Nucleus accumbens (tissue), 56 donors: ENCODE data around the gene EFNA4.

Experiments
- DNase-seq, 56 donors: peaks; one replicate each; lab custom pipeline; 2025; lab: John Stamatoyannopoulos, UW

The EFNA4 gene, protein sequence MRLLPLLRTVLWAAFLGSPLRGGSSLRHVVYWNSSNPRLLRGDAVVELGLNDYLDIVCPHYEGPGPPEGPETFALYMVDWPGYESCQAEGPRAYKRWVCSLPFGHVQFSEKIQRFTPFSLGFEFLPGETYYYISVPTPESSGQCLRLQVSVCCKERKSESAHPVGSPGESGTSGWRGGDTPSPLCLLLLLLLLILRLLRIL

DNA sequence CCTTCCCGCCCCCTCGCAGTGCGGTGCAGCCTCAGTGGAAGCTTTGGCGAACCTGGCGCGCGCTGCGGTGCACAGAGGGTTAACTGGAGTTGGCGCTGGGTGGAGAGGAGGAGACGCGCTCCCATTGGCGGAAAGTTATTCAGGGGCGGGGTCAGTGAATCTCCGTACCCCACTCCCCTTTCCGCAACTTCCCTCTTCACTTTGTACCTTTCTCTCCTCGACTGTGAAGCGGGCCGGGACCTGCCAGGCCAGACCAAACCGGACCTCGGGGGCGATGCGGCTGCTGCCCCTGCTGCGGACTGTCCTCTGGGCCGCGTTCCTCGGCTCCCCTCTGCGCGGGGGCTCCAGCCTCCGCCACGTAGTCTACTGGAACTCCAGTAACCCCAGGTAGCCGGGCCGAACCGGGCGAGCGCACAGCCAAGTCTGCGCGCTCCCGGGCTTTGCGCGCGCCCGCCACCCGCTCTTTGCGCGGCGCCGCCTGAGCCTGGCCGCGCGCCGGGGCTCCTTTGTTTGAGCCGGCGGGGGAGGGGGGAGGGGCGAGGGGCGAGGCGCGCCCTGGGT, at the start of gene EFNA4:
TSS of gene EFNA4 (plus strand) at position 191 of the 561 bp plus-strand sequence. CDS start at position 275, 84 bp downstream.
- DNase-seq = peak in 40 of 56 donors; percentile 13 to 80 (median 45)

DNA sequence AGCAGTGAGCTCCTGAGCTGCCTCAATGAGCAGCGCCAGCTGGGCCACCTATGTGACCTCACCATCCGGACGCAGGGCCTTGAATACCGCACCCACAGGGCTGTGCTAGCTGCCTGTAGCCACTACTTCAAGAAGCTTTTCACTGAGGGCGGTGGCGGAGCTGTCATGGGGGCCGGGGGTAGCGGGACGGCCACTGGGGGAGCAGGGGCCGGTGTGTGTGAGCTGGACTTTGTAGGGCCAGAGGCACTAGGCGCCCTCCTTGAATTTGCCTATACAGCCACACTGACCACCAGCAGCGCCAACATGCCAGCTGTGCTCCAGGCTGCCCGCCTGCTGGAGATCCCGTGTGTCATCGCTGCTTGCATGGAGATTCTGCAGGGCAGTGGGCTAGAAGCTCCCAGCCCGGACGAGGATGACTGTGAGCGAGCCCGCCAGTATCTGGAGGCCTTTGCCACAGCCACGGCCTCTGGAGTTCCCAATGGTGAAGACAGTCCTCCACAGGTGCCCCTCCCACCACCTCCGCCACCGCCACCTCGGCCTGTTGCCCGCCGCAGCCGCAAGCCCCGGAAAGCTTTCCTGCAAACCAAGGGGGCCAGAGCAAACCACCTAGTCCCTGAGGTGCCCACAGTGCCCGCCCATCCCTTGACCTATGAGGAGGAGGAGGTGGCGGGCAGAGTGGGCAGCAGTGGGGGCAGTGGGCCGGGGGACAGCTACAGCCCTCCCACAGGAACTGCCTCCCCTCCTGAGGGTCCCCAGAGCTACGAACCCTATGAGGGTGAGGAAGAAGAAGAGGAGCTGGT, 48.6 kb upstream of the EFNA4 start:
- DNase-seq = no peak

DNA sequence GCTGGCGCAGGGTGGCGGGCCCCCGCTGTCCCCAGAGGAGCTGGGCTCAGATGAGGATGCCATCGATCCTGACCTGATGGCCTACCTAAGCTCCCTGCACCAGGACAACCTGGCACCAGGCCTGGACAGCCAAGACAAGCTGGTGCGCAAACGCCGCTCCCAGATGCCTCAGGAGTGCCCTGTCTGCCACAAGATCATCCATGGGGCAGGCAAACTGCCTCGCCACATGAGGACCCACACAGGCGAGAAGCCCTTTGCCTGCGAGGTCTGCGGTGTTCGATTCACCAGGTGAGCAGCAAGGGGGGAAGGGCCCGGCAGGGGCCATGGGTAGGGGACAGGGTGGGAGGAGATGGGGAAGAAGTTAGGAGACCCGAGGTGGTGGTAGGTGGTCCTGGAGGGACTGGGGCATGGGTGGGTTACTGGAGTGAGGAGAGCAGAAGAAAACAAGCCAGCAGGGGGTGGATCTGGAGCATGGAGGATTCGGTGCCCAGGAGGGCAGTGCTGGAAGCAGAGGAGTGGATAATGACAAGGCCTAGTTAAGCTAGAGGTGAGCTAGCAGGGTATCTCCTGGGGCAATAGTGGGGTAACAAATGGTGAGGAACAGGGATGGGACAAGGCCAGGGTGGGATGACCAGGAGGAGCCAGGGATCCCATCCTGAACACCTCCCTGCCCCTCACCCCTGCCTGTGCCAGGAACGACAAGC, 47.9 kb upstream of the EFNA4 start:
- DNase-seq = no peak

DNA sequence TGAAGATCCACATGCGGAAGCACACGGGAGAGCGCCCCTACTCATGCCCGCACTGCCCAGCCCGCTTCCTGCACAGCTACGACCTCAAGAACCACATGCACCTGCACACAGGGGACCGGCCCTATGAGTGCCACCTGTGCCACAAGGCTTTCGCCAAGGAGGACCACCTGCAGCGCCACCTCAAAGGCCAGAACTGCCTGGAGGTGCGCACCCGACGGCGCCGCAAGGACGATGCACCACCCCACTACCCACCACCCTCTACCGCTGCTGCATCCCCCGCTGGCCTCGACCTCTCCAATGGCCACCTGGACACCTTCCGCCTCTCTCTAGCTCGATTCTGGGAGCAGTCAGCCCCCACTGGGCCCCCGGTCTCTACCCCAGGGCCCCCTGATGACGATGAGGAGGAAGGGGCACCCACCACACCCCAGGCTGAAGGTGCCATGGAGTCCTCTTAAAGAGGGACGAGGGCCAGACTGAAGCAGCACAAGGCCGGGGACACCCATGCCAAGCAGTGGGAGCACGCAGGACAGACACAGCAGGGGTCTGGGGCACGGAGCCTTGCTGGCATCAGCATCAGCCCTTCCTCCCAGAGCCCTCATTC, 47.2 kb upstream of the EFNA4 start:
- DNase-seq = no peak

DNA sequence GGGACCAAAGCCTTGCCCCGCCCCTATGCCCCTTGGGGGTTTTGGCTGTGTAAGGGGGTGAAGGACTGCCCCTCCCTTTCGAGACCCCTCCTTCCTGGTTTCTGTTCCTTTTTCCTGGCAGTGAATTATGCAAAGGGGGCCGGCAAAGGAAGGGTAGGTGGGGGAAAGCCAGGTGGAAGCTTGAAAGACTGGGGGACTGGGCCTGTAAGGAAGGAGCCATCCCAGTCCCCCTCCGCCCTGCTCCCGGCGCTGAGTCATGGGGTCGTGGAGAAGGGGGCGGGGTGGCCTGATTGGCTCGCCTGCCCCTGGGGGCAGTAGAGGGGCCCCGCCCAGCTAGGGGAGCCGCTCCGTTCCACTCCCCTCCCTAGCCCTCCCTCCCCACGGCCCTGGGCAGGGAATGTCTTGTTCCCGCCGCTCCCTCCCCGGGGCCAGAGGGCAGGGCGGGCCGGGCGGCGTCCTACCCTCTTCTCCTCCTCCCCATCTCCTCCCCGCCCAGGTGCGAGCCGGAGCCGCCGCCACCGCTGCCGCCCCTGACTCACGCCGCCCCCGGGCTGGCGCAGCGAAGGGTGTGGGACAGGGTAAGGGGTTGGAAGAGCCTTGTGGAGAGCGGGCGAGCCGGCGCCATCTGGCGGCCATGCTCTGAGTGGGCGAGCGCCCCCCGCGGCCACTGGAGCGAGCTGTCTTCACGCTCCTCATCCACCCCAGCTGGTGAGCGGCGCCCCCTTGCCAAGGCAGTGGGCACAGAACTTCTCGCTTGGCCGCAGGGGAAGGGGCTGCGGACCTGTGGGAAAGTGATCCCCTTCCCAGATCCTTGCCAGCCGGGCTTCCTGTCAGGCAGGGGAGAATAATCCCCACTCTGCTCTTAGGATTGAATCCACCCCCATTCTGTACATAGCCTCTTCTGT, 46.2 kb upstream of the EFNA4 start:
- DNase-seq = peak in 55 of 56 donors; percentile 11 to 96 (median 75)

DNA sequence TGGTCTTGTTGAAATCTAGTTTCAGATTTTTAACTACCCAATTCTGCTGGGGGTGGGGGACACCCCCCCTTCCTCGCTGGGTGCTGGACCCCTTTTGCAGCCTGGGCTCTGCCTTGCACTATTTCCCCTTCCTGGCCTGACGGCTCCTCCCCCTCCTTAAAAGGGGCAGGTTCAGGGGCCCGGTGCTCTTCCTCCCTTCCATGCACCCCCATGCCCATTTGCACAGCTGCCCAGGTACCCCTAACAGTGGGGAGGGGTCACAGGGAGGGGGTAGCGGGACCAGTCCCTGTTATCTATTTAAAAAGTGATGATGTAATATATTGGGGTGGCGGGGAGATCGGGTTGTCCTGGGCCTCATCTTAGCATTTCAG, 45.6 kb upstream of the EFNA4 start:
- DNase-seq = no peak

DNA sequence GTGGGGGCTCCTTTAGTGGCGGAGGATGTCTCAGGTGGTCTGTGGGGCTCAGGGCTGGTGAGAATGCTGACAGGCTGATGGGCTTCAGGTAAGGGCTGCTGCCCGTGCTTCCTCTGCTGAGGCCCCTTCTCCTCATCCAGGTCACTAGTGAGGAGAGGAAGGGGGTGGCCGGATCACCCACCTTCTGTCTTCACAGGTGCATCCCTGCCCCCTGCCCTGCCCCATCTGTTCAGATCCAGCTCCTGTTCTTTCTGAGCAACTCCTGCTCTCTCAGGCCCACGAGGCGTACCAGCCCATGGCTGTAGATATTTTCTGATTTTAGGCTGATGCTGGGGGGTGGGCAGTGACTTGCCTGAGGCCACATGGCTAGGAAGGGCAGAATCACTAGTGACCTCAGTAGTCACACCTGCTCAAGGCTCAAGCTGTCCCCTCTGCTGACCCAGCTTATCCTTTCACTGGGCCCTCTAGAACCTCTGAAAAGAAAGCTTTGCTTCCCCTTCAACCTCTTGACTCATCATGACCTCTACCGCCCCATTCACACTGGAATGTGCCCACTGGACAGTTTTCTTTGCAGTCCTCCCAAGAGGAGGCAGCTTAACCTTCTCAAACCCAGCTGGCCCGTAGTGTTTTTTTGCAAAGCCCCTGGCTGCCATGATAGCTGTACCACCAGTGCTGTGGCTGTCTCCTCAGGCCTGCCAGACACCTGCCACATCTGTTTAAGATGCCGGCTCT, 44.8 kb upstream of the EFNA4 start:
- no peak for DNase-seq

DNA sequence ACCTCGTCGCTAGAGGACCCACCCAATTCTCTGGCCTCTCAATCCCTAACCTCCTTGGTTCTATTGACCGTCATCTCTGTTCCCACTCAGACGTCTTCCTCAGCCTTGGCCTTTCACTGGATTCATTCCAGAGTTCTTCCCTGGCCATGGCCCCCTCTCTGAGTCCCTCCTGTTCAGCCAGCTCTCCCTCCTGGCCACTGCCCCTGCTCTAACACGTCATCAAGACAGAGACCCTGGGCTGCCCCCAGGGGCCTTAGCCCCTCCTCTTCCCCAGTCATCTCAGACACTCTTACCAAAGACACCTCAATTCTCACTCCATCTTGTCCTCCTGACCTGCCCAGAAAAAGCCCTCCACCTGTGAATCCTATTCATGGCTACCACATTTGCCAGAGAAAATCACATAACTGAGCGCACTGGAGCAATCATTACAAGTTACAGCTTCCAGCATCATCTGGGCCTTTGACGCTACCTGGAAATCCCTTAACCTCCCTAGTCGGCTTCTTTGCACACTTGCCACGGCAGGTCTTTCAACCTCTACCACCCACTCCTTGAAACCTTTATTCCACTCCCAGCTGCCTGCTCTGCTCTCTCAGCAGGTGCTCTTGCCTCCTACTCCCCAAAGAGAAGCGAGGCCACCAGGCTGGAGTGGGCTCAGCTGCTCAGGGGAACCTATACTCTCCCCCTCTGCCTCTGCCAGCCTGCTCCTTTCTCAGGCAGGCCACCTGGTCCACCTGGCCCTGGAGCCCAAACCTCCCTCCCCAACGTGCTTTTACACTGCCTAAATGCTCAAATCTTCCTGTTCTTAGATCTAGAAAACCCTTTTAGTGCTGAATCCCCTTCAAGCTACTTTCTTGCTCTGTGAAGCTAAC, 43.9 kb upstream of the EFNA4 start:
- peak in 1 of 56 donors; percentile 24 for DNase-seq

DNA sequence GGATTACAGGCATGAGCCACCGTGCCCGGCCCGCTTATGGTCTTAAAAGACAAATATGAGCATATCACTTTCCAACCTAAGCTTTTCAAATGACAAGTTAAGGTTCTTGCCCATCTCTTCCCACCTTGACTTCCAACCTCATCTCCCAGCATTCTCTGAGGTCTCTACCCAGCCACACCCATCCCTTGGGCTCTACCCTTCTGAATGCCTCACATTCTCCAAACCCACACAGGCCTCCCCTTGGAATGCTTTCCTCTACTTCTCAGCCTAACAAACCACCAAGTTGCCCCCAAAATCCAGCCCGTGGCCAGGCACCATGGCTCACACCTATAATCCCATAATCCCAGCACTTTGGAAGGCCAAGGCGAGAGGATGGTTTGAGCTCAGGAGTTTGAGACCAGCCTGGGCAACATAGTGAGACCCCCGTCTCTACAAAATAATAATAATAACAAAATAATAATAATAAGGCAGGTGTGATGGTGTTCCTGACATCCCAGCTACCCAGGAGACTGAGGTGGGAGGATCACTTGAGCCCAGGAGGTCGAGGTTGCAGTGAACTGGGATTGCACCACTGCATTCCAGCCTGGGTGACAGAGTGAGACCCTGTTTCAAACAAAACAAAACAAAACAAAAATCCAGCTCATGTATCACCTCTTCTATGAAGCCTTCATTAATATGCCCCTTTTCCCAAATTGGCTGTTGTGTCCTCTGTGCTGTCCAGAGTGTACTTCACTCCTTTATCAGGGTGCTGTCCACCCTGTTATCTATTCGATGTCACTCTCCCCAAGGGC, 41.2 kb upstream of the EFNA4 start:
- no peak for DNase-seq

DNA sequence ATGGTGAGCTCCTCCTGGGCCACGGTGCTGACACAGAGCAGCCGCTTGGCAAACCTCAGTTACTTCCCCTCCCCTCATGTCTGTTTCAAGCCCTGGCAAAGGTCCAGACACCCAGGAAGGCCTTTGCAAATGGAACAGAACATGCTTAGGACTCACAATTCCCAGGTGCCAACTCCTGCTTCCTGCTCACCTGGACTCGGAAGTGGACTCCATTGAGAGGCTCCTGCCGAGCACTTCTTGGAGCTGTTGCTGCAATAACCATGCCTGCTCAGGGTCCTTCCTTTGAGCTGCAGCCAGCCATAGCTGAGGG, 40.7 kb upstream of the EFNA4 start:
- no peak for DNase-seq

DNA sequence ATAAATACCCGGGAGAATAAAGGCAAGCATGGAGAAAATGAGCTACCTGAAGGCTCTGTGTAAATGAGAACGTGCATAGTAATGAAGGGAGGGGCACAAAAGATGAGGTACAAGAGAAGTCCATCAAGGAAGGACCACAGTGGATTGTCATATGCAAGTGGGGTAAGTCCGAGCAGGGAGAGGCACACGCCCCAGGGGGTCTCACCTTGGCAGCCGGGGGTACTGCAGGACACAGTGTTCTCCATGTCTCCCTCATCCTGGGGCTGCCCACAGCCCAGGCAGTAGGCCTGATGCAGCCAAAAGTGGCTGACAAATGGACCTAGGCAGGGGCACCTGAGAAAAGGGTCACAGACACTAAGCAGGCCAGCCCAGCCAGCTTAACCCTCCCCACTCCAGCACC, 39.9 kb upstream of the EFNA4 start:
- DNase-seq = no peak

DNA sequence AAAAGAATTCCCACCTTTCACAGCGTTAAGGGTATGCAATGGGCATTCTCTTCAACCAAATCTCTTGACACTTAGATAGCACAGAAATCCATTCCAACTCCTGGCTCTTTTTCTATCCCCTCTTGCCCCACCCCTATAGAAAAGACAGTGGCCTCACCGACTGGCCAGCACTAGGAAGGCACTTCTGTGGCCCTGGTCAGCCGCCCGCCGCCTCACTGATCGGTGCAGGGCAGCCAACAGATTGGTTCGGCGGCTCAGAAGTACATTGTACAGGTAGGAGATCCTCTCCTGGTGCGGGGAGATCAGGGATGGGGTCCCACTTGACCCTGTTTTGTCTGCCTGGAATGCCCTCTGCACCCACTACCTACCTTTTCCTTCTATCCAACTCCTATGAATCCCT, 39.2 kb upstream of the EFNA4 start:
- no peak for DNase-seq

DNA sequence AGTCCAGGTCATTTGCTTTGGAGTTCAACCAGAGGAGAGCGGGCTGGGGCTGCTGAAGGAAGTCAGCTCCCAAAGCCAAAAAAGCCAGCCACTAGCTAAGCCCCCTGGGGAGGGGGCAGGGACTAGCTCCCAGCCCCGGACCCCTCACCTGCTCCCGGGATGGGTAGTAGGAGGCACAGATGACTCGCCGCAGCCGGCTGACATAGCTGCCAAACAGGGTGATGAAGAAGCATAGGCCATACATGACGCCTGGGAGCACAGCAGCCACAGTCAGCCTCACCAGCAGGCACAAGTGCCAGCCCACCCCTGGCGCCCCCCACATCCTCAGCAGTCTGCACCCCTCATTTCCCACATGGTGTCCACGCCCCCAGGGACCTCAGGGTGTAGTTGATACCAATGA, 37.4 kb upstream of the EFNA4 start:
- no peak for DNase-seq

DNA sequence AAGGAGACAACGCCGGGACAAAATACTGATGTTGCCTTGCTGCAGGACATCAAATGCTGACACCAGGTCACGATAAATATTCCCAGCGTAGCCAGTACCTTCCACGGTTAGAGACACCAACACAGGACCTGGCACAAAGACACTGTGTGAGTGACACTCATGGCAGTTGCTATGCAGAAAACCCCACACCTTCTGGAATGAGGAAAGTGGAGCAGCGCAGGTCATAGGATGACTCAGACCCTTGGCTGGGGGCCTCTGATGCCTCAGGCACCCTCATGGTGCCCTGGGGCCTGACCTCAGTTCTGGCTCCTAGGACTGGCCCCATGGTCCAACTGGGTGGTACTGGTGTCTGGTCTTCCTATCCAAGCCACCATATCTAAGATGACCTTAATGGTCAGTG, 37.0 kb upstream of the EFNA4 start:
- no peak for DNase-seq

DNA sequence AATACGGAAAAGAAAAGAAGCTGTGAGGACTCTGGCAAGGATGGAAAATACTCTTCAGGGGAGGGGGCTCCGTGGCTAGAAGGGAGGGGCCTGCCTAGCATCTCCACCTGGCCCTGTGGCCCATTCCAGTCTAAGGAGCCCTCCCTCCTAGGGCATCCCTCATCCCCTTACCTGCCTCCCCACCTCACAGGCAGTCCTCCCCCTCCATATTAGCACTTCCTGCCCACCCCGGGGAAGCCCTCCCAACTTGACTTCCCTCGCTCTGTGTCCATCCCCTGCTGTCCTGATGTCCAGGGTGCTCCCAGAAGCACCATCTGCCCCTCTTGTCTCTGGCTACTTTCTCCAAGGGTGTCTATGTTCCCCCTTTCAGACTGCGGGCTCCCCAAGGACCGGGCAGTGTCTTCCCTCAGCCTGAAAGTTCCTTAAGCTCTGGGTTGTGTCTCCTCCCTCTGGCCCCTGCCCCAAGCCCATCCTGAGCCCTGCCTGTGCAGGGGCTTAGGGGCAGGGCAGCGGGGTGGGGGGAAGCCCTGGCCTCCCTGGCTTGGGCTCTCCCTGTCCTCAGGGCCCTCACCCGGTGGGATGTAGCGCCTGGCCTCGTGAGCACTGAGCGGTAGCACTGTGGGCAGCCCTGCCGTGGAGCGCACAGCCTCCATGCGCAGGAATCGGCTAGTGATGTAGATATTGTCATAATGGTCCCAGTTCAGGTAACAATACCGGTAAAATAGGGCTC, 33.9 kb upstream of the EFNA4 start:
- DNase-seq = no peak

DNA sequence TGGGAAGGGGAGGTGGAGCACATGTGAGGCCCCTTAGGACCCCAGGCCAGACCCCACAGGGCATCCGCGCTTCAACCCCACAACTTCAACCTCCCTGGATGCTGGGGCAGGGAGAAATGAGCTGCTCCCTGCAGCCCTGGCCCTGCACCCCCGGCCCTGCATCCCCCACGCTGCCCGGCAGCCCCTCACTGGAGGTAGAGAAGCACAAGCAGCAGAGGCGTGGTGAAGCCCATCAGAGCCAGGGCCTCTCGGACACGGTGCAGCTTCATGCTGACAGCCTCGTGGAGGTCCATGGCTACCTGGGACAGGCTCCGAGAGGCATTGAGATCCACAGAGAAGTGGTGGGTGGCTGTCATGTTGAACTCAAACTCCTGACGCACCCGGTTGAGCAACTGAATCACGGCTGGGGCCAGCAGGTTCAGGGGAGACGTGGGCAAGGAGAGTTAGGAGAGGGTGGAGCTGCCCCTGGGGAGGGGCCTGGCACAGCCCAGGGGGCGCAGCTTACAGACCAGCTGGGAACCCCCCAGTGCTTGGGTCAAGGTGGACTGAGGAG, 33.2 kb upstream of the EFNA4 start:
- peak in 3 of 56 donors; percentile 14 to 41 (median 23) for DNase-seq
